Stimulated activated effector memory CD8-positive, alpha-beta T cell treated with anti-CD3 and anti-CD28 coated beads, Interleukin-12 subunit alpha, Interleukin-12 subunit beta, amount 100 ng/mL, for 72 hours (primary cell): Measurements from ENCODE around the gene MARCHF6.
"Not testable (repeated sequence)": the region's sequence is repeated elsewhere in the genome, so short reads cannot be mapped to it uniquely, and the experiment has no call there.

ENCODE experiments used
- ATAC-seq: fragments of 150-1000 bp; cut with Tn5 transposase; 2 replicates; pipeline ENCODE4 v1.10.0; 2021
- DNase-seq, 2 donors: peaks; one replicate each; pipeline ENCODE4 v3.0.0; 2021 to 2022; ENCODE audit warnings: low spot score in 2 of 2
- H3K27ac Mint-ChIP-seq: one replicate; pipeline ENCODE4 v1.8.0; 2022; ENCODE audit warnings: mild to moderate bottlenecking, mixed read lengths
- H3K36me3 Mint-ChIP-seq: one replicate; pipeline ENCODE4 v1.8.0; 2022; ENCODE audit warnings: mild to moderate bottlenecking, mixed read lengths
- H3K4me1 Mint-ChIP-seq: one replicate; pipeline ENCODE4 v1.8.0; 2022; ENCODE audit warnings: mixed read lengths
- H3K4me3 Mint-ChIP-seq: one replicate; pipeline ENCODE4 v1.8.0; 2022; ENCODE audit warnings: mild to moderate bottlenecking, mixed read lengths
- H3K9me3 Mint-ChIP-seq: one replicate; pipeline ENCODE4 v1.8.0; 2022; ENCODE audit warnings: mixed read lengths

MARCHF6 gene

DNA sequence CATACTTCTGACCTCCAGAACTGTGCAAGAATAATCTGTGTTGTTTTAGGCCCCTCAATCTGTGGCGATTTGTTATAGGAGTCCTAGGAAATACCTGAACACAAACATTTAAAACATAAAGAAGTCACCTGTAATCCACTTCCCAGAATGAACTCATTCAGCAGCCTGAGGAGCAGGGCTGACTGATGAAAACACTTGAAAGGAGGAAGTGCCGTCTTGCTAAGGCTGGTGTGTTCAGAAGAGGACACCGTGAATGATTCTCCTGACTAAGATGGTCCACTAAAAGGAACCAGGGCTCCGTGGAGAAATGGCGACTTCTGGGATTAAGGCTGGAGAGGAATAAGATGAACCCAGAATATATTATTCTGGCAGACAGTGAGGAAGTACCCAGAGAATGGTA is 18.7 kb upstream of the MARCHF6 start:
- H3K4me1 Mint-ChIP-seq: peaks cover 8% of the 10 kb centered on the region
- H3K4me3 Mint-ChIP-seq: no peak overlapping the region
- DNase-seq (no peak), ATAC-seq (no peak)
- no peak overlapping the region for H3K27ac Mint-ChIP-seq
- H3K36me3 Mint-ChIP-seq: no peaks in the 10 kb centered on the region
- H3K9me3 Mint-ChIP-seq: no peaks in the 10 kb centered on the region

DNA sequence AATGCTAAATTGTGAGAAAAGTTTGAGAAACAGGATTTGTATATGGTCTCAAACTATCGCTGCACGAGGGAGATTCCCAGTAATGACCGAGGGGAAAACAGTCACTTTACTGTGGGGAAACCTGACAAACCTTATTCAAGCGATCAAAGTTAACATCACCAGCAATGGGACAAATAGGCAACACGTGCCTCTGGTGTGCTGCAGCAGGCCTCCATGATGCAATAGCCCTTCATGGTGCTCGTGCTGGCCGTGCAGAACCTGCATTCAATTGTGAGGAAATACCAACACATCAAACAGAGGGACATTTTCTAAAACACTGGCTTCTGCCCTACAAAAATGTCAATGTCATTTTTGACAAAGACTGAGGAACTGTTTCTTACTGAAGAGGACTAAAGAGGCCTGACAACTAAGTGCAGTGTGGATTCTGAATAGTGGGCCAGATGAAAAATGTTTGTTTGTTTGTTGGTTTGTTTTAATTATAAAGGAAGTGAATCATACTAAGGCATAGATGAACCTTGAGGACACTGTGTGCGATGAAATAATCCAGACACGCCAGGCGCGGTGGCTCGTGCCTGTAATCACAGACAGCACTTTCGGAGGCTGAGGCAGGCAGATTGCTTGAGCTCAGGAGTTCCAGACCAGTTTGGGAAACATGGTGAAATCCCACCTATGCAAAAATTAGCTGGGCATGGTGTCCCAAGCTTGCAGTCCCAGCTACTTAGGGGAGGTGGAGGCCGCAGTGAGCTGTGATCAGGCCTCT is 17.6 kb upstream of the MARCHF6 start:
- DNase-seq (no peak), ATAC-seq (no peak)
- Mint-ChIP-seq H3K9me3 (no peaks in the 10 kb centered on the region), H3K27ac (no peak overlapping the region), H3K4me3 (no peak overlapping the region), H3K36me3 (no peaks in the 10 kb centered on the region), H3K4me1 (peaks cover 8% of the 10 kb centered on the region)

DNA sequence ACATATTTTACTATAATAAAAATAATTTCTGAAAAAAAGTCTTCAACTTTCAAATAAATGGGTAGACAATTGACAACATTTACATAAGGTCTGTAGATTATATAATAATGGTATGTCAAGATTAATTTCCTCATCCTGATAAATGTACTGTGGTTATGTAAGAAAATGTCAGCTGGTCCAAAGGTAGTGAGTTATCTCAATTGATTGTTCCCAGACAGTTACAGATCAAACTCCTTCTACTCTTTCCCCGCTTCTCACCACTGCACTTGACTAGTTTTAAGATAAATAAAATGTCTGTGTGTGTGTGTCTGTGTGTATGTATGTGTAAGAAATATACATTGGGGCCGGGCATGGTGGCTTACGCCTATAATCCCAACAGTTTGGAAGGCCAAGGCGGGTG is 16.4 kb upstream of the MARCHF6 start:
- no peak for DNase-seq
- Mint-ChIP-seq H3K4me1 (peaks cover 8% of the 10 kb centered on the region), H3K27ac (no peak overlapping the region), H3K9me3 (no peaks in the 10 kb centered on the region), H3K36me3 (no peaks in the 10 kb centered on the region), H3K4me3 (no peak overlapping the region)
- ATAC-seq: no peak

DNA sequence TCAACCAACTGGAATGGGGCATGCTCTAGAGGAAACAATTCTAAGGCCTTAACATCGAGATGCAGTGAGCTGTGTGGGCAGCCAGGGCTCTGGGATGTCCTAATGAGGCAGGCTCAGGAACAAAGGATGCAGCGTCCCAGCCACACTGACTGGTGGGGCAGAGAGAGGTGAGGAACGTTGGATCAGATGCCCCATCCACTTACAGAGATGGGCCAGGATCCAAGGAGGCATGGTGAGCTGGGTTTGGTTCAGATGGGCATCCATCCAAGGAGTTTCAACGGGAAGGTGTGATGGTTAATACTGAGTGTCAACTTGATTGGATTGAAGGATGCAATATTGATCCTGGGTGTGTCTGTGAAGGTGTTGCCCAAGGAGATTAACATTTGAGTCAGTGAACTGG is 15.5 kb upstream of the MARCHF6 start:
- no peak overlapping the region for H3K27ac Mint-ChIP-seq
- no peak for ATAC-seq
- no peaks in the 10 kb centered on the region for H3K36me3 Mint-ChIP-seq
- DNase-seq: no peak
- H3K4me3 Mint-ChIP-seq: no peak overlapping the region
- no peaks in the 10 kb centered on the region for H3K9me3 Mint-ChIP-seq
- peaks cover 8% of the 10 kb centered on the region for H3K4me1 Mint-ChIP-seq

GRCh38 chr5:10338686-10339057 is 14.8 kb upstream of the MARCHF6 start:
- ATAC-seq (no peak), DNase-seq (no peak)
- no peak overlapping the region for H3K27ac Mint-ChIP-seq
- peaks cover under 1% of the 10 kb centered on the region for H3K4me1 Mint-ChIP-seq
- H3K9me3 Mint-ChIP-seq: no peaks in the 10 kb centered on the region
- no peaks in the 10 kb centered on the region for H3K36me3 Mint-ChIP-seq
- no peak overlapping the region for H3K4me3 Mint-ChIP-seq

DNA sequence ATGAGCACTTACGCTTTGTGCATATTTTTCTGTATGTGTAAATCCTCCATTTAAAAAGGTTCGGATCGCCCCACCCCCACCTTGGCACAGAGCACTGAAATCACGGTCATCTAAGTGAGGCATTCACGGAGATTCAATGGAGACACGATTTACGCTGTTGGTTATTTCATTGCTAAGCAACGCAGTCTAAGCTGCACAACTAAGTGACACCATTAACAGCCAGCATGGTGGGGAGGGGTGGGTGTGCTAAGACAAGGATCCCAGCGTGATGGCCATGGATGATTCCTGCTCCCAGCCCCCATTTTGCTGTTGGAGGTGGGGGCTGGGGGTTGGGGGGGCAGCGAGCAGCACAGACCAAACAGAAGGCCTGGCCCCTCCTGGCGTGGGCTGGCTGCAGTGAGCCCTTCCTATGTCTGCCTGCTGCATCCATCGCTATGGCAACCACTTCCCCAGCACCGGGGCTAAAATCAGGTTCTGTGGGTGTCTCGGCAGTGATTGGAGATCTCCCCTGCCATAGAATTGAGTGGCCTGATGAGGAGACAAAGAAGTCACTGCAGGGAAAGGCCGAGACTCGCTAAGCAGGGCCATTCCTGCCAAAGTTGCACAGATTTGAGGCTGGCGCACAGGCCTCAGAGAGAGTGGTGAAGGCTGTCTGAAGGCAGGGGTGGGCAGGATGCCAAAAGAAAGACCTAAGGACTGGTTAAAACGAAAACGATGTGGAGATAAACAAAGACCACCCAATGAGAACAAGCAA is 14.3 kb upstream of the MARCHF6 start:
- ATAC-seq (no peak), DNase-seq (peak in 1 of 2 donors; percentile 39)
- Mint-ChIP-seq H3K36me3 (no peaks in the 10 kb centered on the region), H3K27ac (no peak overlapping the region), H3K9me3 (no peaks in the 10 kb centered on the region), H3K4me3 (no peak overlapping the region), H3K4me1 (no peaks in the 10 kb centered on the region)

DNA sequence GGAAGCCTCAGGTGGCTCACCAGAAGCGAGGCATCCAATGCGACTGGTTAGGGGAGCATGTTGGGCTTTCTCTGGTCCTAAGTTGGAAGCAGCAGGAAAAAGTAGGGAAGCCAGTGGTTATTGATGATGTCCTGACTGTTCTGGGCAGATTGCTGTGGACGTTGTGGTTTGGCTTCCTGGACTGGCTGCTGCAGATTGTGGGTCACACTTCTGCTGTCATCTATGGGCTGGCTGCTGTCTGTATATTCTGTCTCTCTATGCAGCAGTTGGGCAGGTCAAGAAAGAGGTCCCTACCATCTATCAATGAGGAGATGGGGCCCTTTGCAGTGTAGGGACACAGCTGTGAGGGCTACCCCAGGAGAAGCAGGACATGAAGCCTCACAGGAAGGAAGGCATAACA is 13.5 kb upstream of the MARCHF6 start:
- Mint-ChIP-seq H3K36me3 (no peaks in the 10 kb centered on the region), H3K9me3 (no peaks in the 10 kb centered on the region), H3K27ac (no peak overlapping the region), H3K4me3 (no peak overlapping the region), H3K4me1 (no peaks in the 10 kb centered on the region)
- ATAC-seq (no peak), DNase-seq (peak in 1 of 2 donors; percentile 20)

DNA sequence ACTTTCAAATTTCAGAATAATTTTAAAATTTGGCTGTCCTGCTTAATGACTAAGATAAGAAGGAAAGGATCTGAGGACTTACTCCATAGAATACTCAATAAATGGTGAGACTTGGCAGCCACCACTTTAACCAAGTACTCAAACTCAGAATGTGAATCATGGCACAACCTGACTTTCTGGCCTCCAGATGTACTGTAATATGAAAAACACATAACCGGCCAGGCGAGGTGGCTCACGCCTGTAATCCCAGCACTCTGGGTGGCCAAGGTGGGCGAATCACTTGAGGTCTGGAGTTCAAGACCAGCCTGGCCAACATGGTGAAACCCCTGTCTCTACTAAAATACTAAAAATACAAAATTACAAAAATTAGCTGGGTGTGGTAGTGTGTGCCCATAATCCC is 10.0 kb upstream of the MARCHF6 start:
- no peak for ATAC-seq
- no peak overlapping the region for H3K4me3 Mint-ChIP-seq
- DNase-seq: peak in 1 of 2 donors; percentile 38
- no peak overlapping the region for H3K27ac Mint-ChIP-seq
- no peaks in the 10 kb centered on the region for H3K4me1 Mint-ChIP-seq
- no peaks in the 10 kb centered on the region for H3K9me3 Mint-ChIP-seq
- H3K36me3 Mint-ChIP-seq: no peaks in the 10 kb centered on the region

GRCh38 chr5:10344461-10345106 is 8.9 kb upstream of the MARCHF6 start:
- H3K9me3 Mint-ChIP-seq, H3K27ac Mint-ChIP-seq, H3K36me3 Mint-ChIP-seq, H3K4me1 Mint-ChIP-seq, H3K4me3 Mint-ChIP-seq, ATAC-seq: not testable (repeated sequence)
- DNase-seq: peak in 1 of 2 donors; percentile 48

GRCh38 chr5:10348258-10348657 is 5.2 kb upstream of the MARCHF6 start:
- DNase-seq (no peak), ATAC-seq (no peak)
- Mint-ChIP-seq H3K9me3 (no peaks in the 10 kb centered on the region), H3K4me1 (peaks cover 14% of the 10 kb centered on the region), H3K4me3 (no peak overlapping the region), H3K27ac (no peak overlapping the region), H3K36me3 (no peaks in the 10 kb centered on the region)

GRCh38 chr5:10351199-10351905 is 2.1 kb upstream of the MARCHF6 start:
- Mint-ChIP-seq H3K4me1 (peaks cover 14% of the 10 kb centered on the region), H3K9me3 (no peaks in the 10 kb centered on the region), H3K4me3 (no peak overlapping the region), H3K36me3 (peaks cover 12% of the 10 kb centered on the region), H3K27ac (no peak overlapping the region)
- ATAC-seq (no peak), DNase-seq (peak in 1 of 2 donors; percentile 41)

- Mint-ChIP-seq H3K4me3 (peak overlapping the region; percentile 95), H3K4me1 (peaks cover 20% of the 10 kb centered on the region), H3K9me3 (no peaks in the 10 kb centered on the region), H3K27ac (peak overlapping the region; percentile 99), H3K36me3 (peaks cover 12% of the 10 kb centered on the region)
- DNase-seq (peak in 1 of 2 donors; percentile 49), ATAC-seq (no peak)
These were observed 1.6 kb upstream of the MARCHF6 start for GRCh38 chr5:10351919-10352318.

- DNase-seq (no peak), ATAC-seq (peak; percentile 9)
- peak overlapping the region; percentile 99 for H3K27ac Mint-ChIP-seq
These were observed 860 bp upstream of the MARCHF6 start for GRCh38 chr5:10352430-10353240.

DNA sequence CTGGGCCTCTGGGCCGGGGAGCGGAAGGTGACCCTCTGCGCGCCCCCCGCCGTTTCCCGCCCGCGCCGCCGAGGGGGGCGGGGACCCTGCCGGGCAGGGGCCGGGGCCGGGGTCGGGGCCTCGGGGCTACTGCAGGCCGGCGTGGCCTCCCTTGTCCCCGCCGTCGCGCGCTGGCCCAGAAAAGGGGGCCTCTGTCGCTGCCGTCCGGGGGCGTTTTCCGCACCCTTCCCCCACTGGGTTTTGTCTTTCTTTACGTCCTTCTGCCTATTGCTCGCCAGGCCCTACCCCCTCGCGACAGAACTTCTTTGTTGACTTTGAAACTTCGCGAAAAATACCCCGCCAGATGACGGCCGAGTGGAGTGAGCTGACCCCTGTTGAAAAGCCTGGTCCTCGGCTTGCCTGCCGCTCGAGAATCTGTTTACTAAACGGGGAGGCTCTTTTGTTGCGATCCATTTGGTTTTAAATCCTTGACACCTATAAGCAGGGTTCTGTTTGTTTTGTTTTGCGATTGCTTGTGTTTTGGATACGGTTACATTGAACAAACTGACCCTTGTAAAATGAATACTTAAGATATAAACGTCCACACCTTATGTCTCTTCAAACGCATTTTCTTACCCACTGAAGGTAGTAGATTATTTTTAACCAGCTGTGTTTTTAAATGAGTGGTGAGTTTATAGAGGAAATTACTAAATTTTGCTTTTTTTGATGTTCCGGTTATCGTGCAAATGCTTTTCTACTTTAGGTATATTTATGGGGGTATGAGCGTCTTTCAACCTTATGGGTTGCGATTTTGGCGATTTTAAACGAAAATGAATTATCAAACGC is 765 bp downstream of the MARCHF6 start:
- peak; percentile 35 for ATAC-seq
- peak overlapping the region; percentile 99 for H3K27ac Mint-ChIP-seq
- H3K9me3 Mint-ChIP-seq: no peaks in the 10 kb centered on the region
- DNase-seq: peak; percentile 36 to 82
- peak overlapping the region; percentile 95 for H3K4me3 Mint-ChIP-seq
- H3K4me1 Mint-ChIP-seq: peaks cover 32% of the 10 kb centered on the region
- H3K36me3 Mint-ChIP-seq: peaks cover 19% of the 10 kb centered on the region

More at GRCh38 chr5:10352430-10353240, 860 bp upstream of the MARCHF6 start:
- H3K9me3 Mint-ChIP-seq: no peaks in the 10 kb centered on the region
- peak overlapping the region; percentile 95 for H3K4me3 Mint-ChIP-seq
- H3K4me1 Mint-ChIP-seq: peaks cover 25% of the 10 kb centered on the region
- peaks cover 12% of the 10 kb centered on the region for H3K36me3 Mint-ChIP-seq
